Mononuclear cell (primary cell): Measurements from ENCODE around the gene SAMD4B. TPM values are rescaled to one million over a fixed set of nuclear protein-coding genes. Genes with fewer than 3 reads are reported as not detected.

Experiments
- H3K27me3 ChIP-seq: 2 replicates; pipeline ENCODE4 v1.6.0; 2011; ENCODE audit warnings: low read length, control low read depth; ENCODE audit not compliant: insufficient read depth
- H3K4me1 ChIP-seq: 2 replicates; pipeline ENCODE4 v1.5.1; 2011; ENCODE audit warnings: mild to moderate bottlenecking, low read length, control low read depth; ENCODE audit not compliant: insufficient read depth
- H3K4me3 ChIP-seq: 2 replicates; pipeline ENCODE4 v1.5.1; 2011; ENCODE audit warnings: mild to moderate bottlenecking, low read length, moderate library complexity
- H3K9me3 ChIP-seq: 2 replicates; pipeline ENCODE4 v1.5.1; 2011; ENCODE audit warnings: low read depth, mild to moderate bottlenecking, control low read depth, low read length
- total RNA-seq: library from RNA; depleted of rRNA; stranded (reverse); fragments of >200 nt; gene quantifications from one replicate; pipeline ENCODE4 v1.2.3, GENCODE V29; 2012

SAMD4B gene
- total RNA-seq, 1 donor: 30.0 TPM

DNA sequence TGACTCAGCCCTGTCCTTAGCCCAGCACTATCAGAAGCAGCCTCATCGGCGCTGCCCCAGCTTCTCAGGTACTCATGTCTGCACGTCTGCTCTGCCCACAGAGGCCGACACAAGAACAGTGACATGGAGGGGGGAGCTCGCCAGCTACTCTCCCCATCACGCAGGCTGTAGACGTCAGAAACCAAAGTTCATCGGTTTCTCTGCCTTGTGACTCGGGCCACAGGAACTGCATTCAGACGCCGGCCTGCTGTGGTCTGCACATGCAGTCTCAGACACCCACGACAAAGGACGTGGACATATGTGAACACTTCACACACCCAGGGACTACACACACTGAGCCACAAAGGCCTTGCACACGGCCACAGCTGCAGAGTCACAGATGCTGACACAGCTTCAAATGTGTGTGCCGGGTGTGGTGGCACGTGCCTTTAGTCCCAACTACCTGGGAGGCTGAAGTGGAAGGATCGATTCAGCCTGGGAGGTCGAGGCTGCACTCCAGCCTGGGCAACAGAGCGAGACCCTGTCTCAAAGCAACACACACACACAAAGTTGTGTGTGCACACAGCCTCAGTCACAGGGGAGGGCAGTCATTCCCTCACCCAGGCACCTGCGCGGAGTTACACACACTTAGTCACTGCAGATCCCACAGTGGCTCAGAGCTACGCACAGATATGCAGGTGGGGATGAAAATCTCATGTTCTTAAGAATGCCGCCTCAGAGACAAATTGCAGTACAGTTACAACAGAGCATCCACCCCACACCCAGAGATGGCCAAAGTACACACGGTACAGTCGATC, 59.5 kb downstream of the SAMD4B start:
- Histone ChIP-seq H3K9me3 (no peaks in the 10 kb centered on the region), H3K4me3 (no peak overlapping the region), H3K27me3 (no peaks in the 10 kb centered on the region), H3K4me1 (peaks cover 91% of the 10 kb centered on the region)

GRCh38 chr19:39402346-39403300, 60.4 kb downstream of the SAMD4B start:
- Histone ChIP-seq H3K9me3 (no peaks in the 10 kb centered on the region), H3K27me3 (no peaks in the 10 kb centered on the region), H3K4me3 (peak overlapping the region; percentile 53), H3K4me1 (peaks cover 84% of the 10 kb centered on the region)

GRCh38 chr19:39403331-39404312, 61.4 kb downstream of the SAMD4B start:
- Histone ChIP-seq H3K9me3 (no peaks in the 10 kb centered on the region), H3K4me3 (peak overlapping the region; percentile 53), H3K27me3 (no peaks in the 10 kb centered on the region), H3K4me1 (peaks cover 78% of the 10 kb centered on the region)

- Histone ChIP-seq H3K9me3 (no peaks in the 10 kb centered on the region), H3K4me1 (peaks cover 66% of the 10 kb centered on the region), H3K27me3 (no peaks in the 10 kb centered on the region), H3K4me3 (peak overlapping the region; percentile 100)
Measured at GRCh38 chr19:39405261-39405957, 63.2 kb downstream of the SAMD4B start.

- Histone ChIP-seq H3K9me3 (no peaks in the 10 kb centered on the region), H3K4me1 (peaks cover 66% of the 10 kb centered on the region), H3K4me3 (peak overlapping the region; percentile 100), H3K27me3 (no peaks in the 10 kb centered on the region)
Measured at GRCh38 chr19:39405958-39406655, 63.9 kb downstream of the SAMD4B start.

DNA sequence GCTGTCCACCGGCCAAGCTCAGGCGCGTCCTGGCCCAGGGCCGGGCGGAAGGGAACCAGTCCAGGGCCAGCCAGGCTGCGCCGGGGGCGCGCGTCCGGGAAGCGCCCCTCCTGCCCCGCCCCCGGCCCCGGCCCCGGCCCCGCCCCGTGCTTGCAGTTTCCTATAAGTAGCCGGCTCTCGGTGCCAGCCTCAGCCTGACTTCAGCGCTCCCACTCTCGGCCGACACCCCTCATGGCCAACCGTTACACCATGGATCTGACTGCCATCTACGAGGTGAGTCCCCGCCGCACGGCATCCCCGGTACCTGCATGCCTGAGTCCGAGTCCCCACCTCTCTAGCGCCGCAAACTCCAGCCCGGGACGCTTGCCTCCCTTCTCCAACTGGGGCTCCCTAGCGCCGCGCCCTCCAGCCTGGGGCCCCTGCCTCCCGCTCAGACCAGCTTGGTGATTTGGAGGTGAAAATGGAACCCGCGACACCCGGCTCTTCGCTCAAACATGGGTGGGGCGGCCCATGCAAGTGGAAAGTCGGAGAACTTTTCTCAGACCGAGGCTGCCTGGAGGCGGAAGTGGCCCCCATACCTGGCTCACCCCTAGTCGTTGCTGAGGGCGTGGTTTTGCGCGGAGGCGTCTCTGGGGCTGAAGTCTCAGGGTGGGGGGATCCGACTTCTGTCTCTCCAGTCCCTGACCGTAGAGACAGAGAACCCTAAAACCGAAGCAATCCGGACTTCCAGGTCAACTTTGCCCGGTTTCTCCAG, 64.6 kb downstream of the SAMD4B start, which contains the start of gene ZFP36:
TSS of gene ZFP36 (plus strand) at position 192 of the 754 bp plus-strand sequence. CDS start at position 250, 58 bp downstream.
- no peaks in the 10 kb centered on the region for H3K27me3 ChIP-seq
- H3K4me1 ChIP-seq: peaks cover 66% of the 10 kb centered on the region
- no peaks in the 10 kb centered on the region for H3K9me3 ChIP-seq
- H3K4me3 ChIP-seq: peak within 1 kb of the TSS; percentile 100

GRCh38 chr19:39407410-39407659, 65.1 kb downstream of the SAMD4B start:
- H3K4me1 ChIP-seq: peaks cover 62% of the 10 kb centered on the region
- H3K27me3 ChIP-seq: no peaks in the 10 kb centered on the region
- no peaks in the 10 kb centered on the region for H3K9me3 ChIP-seq
- H3K4me3 ChIP-seq: peak overlapping the region; percentile 100

- H3K4me3 ChIP-seq: peak overlapping the region; percentile 100
- peaks cover 57% of the 10 kb centered on the region for H3K4me1 ChIP-seq
- H3K27me3 ChIP-seq: no peaks in the 10 kb centered on the region
- no peaks in the 10 kb centered on the region for H3K9me3 ChIP-seq
Measured at GRCh38 chr19:39407660-39408391, 65.6 kb downstream of the SAMD4B start.

GRCh38 chr19:39408392-39409207, 66.4 kb downstream of the SAMD4B start:
- Histone ChIP-seq H3K4me1 (peaks cover 52% of the 10 kb centered on the region), H3K9me3 (no peaks in the 10 kb centered on the region)

DNA sequence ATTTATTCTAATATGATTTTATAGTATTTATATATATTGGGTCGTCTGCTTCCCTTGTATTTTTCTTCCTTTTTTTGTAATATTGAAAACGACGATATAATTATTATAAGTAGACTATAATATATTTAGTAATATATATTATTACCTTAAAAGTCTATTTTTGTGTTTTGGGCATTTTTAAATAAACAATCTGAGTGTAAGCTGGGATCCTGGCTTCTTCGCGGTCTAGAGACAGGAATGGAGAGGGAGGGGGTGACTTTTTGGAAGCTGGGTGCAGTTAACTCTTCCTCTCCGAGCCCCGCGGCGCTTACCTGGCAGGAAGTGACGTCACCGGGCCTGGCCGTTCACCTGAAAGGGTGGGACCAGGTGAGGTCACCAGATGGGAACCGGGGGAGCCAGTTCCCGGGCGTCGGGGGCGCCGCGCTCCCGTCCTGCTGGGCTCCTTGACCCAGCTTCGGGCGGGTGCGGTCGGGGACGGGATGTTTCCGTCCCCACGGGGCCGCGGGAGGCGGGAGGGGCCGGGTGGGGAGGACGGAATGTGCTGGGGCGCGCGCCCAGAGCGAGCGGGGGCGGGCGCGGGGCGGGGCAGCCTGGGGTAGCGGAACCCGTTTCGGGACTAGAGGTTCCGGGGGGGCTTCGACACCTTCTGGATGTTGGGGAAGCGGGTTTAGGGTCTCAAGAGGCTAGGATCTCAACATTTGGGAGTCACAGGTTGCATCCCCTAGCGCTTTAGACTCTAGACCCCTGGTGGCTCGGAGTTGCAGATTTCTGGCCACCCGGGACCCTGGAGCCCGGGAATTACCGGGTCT, 67.2 kb downstream of the SAMD4B start:
- no peaks in the 10 kb centered on the region for H3K27me3 ChIP-seq
- peaks cover 52% of the 10 kb centered on the region for H3K4me1 ChIP-seq
- no peaks in the 10 kb centered on the region for H3K9me3 ChIP-seq
- peak overlapping the region; percentile 100 for H3K4me3 ChIP-seq

More at GRCh38 chr19:39408392-39409207, 66.4 kb downstream of the SAMD4B start:
- H3K27me3 ChIP-seq: no peaks in the 10 kb centered on the region
- peak overlapping the region; percentile 100 for H3K4me3 ChIP-seq
